ENCODE measurements around the gene KIAA1328. TPM values are rescaled to one million over a fixed set of nuclear protein-coding genes. Genes with fewer than 3 reads are reported as not detected.
A peak's percentile ranks its signal among the peaks of the same experiment; 100 is the strongest.

The KIAA1328 gene
- total and polyA plus RNA-seq, 4 experiments from 2014 or later: 6.9 to 15.7 (median 12.8) TPM

- H3K4me1 ChIP-seq (ENCODE audit: insufficient read depth, low read length): no peaks in the 10 kb centered on the region
- H3K36me3 ChIP-seq (ENCODE audit: insufficient read depth, low read length): no peaks in the 10 kb centered on the region
- no peaks in the 10 kb centered on the region for H3K4me1 Mint-ChIP-seq
- H3K4me3 Mint-ChIP-seq: no peak overlapping the region
- H3K4me3 ChIP-seq (ENCODE audit: low read length in 2 of 2): no peak overlapping the region
- no peak for DNase-seq
- ChIA-PET POLR2A (ENCODE audit: partially characterized antibody) (no interaction called here), CTCF (ENCODE audit: partially characterized antibody) (no interaction called here)
- H3K9me3 ChIP-seq (ENCODE audit: control insufficient read depth in 1 of 2, low read length in 2 of 2): no peaks in the 10 kb centered on the region
- intact Hi-C loops (cut with micrococcal nuclease): no loop called here
- no peak overlapping the region for H3K27ac Mint-ChIP-seq
- no peak overlapping the region for H3K27ac ChIP-seq (ENCODE audit: low read depth, low read length)
- H3K9me3 Mint-ChIP-seq: peaks cover 0 to 6% (median 2%) of the 10 kb centered on the region in 8 donors
- H3K27me3 Mint-ChIP-seq: peaks cover 1 to 8% of the 10 kb centered on the region in 2 donors
- no peaks in the 10 kb centered on the region for H3K27me3 ChIP-seq (ENCODE audit: insufficient read depth, low read length)
- H3K36me3 Mint-ChIP-seq: no peaks in the 10 kb centered on the region
Measured at GRCh38 chr18:37261988-37262387, 433.1 kb downstream of the KIAA1328 start.

- Mint-ChIP-seq H3K4me3 (no peak overlapping the region), H3K4me1 (no peaks in the 10 kb centered on the region), H3K36me3 (no peaks in the 10 kb centered on the region), H3K27me3 (peaks cover 0 to 5% of the 10 kb centered on the region in 2 donors), H3K27ac (no peak overlapping the region), H3K9me3 (peaks cover 0 to 6% (median 2%) of the 10 kb centered on the region in 8 donors)
- ChIA-PET POLR2A (ENCODE audit: partially characterized antibody) (no interaction called here), CTCF (ENCODE audit: partially characterized antibody) (no interaction called here)
- no peaks in the 10 kb centered on the region for H3K4me1 ChIP-seq (ENCODE audit: insufficient read depth, low read length)
- H3K36me3 ChIP-seq (ENCODE audit: insufficient read depth, low read length): no peaks in the 10 kb centered on the region
- H3K27ac ChIP-seq (ENCODE audit: low read depth, low read length): no peak overlapping the region
- no peaks in the 10 kb centered on the region for H3K9me3 ChIP-seq (ENCODE audit: control insufficient read depth in 1 of 2, low read length in 2 of 2)
- no peak for DNase-seq
- intact Hi-C loops (cut with micrococcal nuclease): no loop called here
- no peaks in the 10 kb centered on the region for H3K27me3 ChIP-seq (ENCODE audit: insufficient read depth, low read length)
- H3K4me3 ChIP-seq (ENCODE audit: low read length in 2 of 2): no peak overlapping the region
Measured at GRCh38 chr18:37264956-37265355, 436.0 kb downstream of the KIAA1328 start.

GRCh38 chr18:37265382-37265781 lies 436.5 kb downstream of the KIAA1328 start:
- H3K36me3 Mint-ChIP-seq: no peaks in the 10 kb centered on the region
- Histone ChIP-seq H3K27me3 (ENCODE audit: insufficient read depth, low read length) (no peaks in the 10 kb centered on the region), H3K4me1 (ENCODE audit: insufficient read depth, low read length) (no peaks in the 10 kb centered on the region), H3K4me3 (ENCODE audit: low read length in 2 of 2) (no peak overlapping the region), H3K36me3 (ENCODE audit: insufficient read depth, low read length) (no peaks in the 10 kb centered on the region), H3K9me3 (ENCODE audit: control insufficient read depth in 1 of 2, low read length in 2 of 2) (no peaks in the 10 kb centered on the region), H3K27ac (ENCODE audit: low read depth, low read length) (no peak overlapping the region)
- CTCF ChIA-PET (ENCODE audit: partially characterized antibody): no interaction called here
- no peak overlapping the region for H3K4me3 Mint-ChIP-seq
- H3K4me1 Mint-ChIP-seq: no peaks in the 10 kb centered on the region
- POLR2A ChIA-PET (ENCODE audit: partially characterized antibody): no interaction called here
- peaks cover 0 to 6% (median 3%) of the 10 kb centered on the region in 8 donors for H3K9me3 Mint-ChIP-seq
- intact Hi-C loops (cut with micrococcal nuclease): no loop called here
- no peak overlapping the region for H3K27ac Mint-ChIP-seq
- H3K27me3 Mint-ChIP-seq: peaks cover 0 to 5% of the 10 kb centered on the region in 2 donors
- DNase-seq: no peak

- POLR2A ChIA-PET (ENCODE audit: partially characterized antibody): no interaction called here
- no peak overlapping the region for H3K4me3 Mint-ChIP-seq
- H3K4me1 Mint-ChIP-seq: no peaks in the 10 kb centered on the region
Measured at GRCh38 chr18:37266290-37266689, 437.4 kb downstream of the KIAA1328 start.

GRCh38 chr18:37270038-37270665 lies 441.2 kb downstream of the KIAA1328 start:
- peaks cover 0 to 6% (median 2%) of the 10 kb centered on the region in 8 donors for H3K9me3 Mint-ChIP-seq

More at GRCh38 chr18:37266290-37266689, 437.4 kb downstream of the KIAA1328 start:
- peaks cover 0 to 5% of the 10 kb centered on the region in 2 donors for H3K27me3 Mint-ChIP-seq
- Histone ChIP-seq H3K4me1 (ENCODE audit: insufficient read depth, low read length) (no peaks in the 10 kb centered on the region), H3K4me3 (ENCODE audit: low read length in 2 of 2) (no peak overlapping the region), H3K36me3 (ENCODE audit: insufficient read depth, low read length) (no peaks in the 10 kb centered on the region), H3K27me3 (ENCODE audit: insufficient read depth, low read length) (no peaks in the 10 kb centered on the region), H3K9me3 (ENCODE audit: control insufficient read depth in 1 of 2, low read length in 2 of 2) (no peaks in the 10 kb centered on the region), H3K27ac (ENCODE audit: low read depth, low read length) (no peak overlapping the region)
- no peak for DNase-seq
- no peaks in the 10 kb centered on the region for H3K36me3 Mint-ChIP-seq
- no peak overlapping the region for H3K27ac Mint-ChIP-seq
- intact Hi-C loops (cut with micrococcal nuclease): no loop called here
- CTCF ChIA-PET (ENCODE audit: partially characterized antibody): no interaction called here
- peaks cover 0 to 6% (median 3%) of the 10 kb centered on the region in 8 donors for H3K9me3 Mint-ChIP-seq

GRCh38 chr18:37270666-37271052 lies 441.7 kb downstream of the KIAA1328 start:
- CTCF ChIA-PET (ENCODE audit: partially characterized antibody): no interaction called here

More at GRCh38 chr18:37270038-37270665, 441.2 kb downstream of the KIAA1328 start:
- no peaks in the 10 kb centered on the region for H3K4me1 Mint-ChIP-seq
- Histone ChIP-seq H3K27ac (ENCODE audit: low read depth, low read length) (no peak overlapping the region), H3K36me3 (ENCODE audit: insufficient read depth, low read length) (no peaks in the 10 kb centered on the region), H3K4me1 (ENCODE audit: insufficient read depth, low read length) (no peaks in the 10 kb centered on the region), H3K4me3 (ENCODE audit: low read length in 2 of 2) (no peak overlapping the region), H3K27me3 (ENCODE audit: insufficient read depth, low read length) (no peaks in the 10 kb centered on the region), H3K9me3 (ENCODE audit: control insufficient read depth in 1 of 2, low read length in 2 of 2) (no peaks in the 10 kb centered on the region)
- CTCF ChIA-PET (ENCODE audit: partially characterized antibody): no interaction called here
- DNase-seq: peak in 3 of 5 donors; percentile 2 to 6 (median 5)
- H3K4me3 Mint-ChIP-seq: no peak overlapping the region
- POLR2A ChIA-PET (ENCODE audit: partially characterized antibody): no interaction called here
- peaks cover 4 to 11% of the 10 kb centered on the region in 2 donors for H3K27me3 Mint-ChIP-seq
- no peak overlapping the region for H3K27ac Mint-ChIP-seq
- intact Hi-C loops (cut with micrococcal nuclease): no loop called here
- no peaks in the 10 kb centered on the region for H3K36me3 Mint-ChIP-seq

GRCh38 chr18:37272226-37272625 lies 443.3 kb downstream of the KIAA1328 start:
- Mint-ChIP-seq H3K27ac (no peak overlapping the region), H3K4me3 (no peak overlapping the region), H3K36me3 (no peaks in the 10 kb centered on the region), H3K9me3 (peaks cover 0 to 9% (median 3%) of the 10 kb centered on the region in 8 donors), H3K4me1 (peaks cover 0 to 2% (median 0%) of the 10 kb centered on the region in 4 donors), H3K27me3 (peaks cover 11 to 21% of the 10 kb centered on the region in 2 donors)
- intact Hi-C loops (cut with micrococcal nuclease): no loop called here
- ChIA-PET POLR2A (ENCODE audit: partially characterized antibody) (interaction anchor here (0.6 kb wide), 1 partner anchor 586 kb away, joined by 6 read pairs; no protein-coding TSS in a partner anchor), CTCF (ENCODE audit: partially characterized antibody) (no interaction called here)
- Histone ChIP-seq H3K4me1 (ENCODE audit: insufficient read depth, low read length) (no peaks in the 10 kb centered on the region), H3K4me3 (ENCODE audit: low read length in 2 of 2) (no peak overlapping the region), H3K27me3 (ENCODE audit: insufficient read depth, low read length) (no peaks in the 10 kb centered on the region), H3K36me3 (ENCODE audit: insufficient read depth, low read length) (no peaks in the 10 kb centered on the region), H3K9me3 (ENCODE audit: control insufficient read depth in 1 of 2, low read length in 2 of 2) (no peaks in the 10 kb centered on the region), H3K27ac (ENCODE audit: low read depth, low read length) (no peak overlapping the region)
- no peak for DNase-seq

More at GRCh38 chr18:37270666-37271052, 441.7 kb downstream of the KIAA1328 start:
- Mint-ChIP-seq H3K9me3 (peaks cover 0 to 7% (median 3%) of the 10 kb centered on the region in 8 donors), H3K4me3 (no peak overlapping the region), H3K36me3 (no peaks in the 10 kb centered on the region), H3K27ac (no peak overlapping the region), H3K4me1 (peaks cover 0 to 1% (median 0%) of the 10 kb centered on the region in 4 donors), H3K27me3 (peaks cover 7 to 14% of the 10 kb centered on the region in 2 donors)
- Histone ChIP-seq H3K9me3 (ENCODE audit: control insufficient read depth in 1 of 2, low read length in 2 of 2) (no peaks in the 10 kb centered on the region), H3K4me1 (ENCODE audit: insufficient read depth, low read length) (no peaks in the 10 kb centered on the region), H3K27me3 (ENCODE audit: insufficient read depth, low read length) (no peaks in the 10 kb centered on the region), H3K4me3 (ENCODE audit: low read length in 2 of 2) (no peak overlapping the region), H3K27ac (ENCODE audit: low read depth, low read length) (no peak overlapping the region), H3K36me3 (ENCODE audit: insufficient read depth, low read length) (no peaks in the 10 kb centered on the region)
- intact Hi-C loops (cut with micrococcal nuclease): no loop called here
- DNase-seq: no peak
- POLR2A ChIA-PET (ENCODE audit: partially characterized antibody): no interaction called here
